ENCODE data around the gene RACK1.
A peak's percentile ranks its signal among the peaks of the same experiment; 100 is the strongest.

- no peak for TF ChIP-seq ZFP1 (CRISPR knock-in tag; IDR thresholded peaks at IDR 0.05)
- TF ChIP-seq FOSL2 (CRISPR knock-in tag; IDR thresholded peaks at IDR 0.05) = no peak
- TF ChIP-seq, protein P1, sequence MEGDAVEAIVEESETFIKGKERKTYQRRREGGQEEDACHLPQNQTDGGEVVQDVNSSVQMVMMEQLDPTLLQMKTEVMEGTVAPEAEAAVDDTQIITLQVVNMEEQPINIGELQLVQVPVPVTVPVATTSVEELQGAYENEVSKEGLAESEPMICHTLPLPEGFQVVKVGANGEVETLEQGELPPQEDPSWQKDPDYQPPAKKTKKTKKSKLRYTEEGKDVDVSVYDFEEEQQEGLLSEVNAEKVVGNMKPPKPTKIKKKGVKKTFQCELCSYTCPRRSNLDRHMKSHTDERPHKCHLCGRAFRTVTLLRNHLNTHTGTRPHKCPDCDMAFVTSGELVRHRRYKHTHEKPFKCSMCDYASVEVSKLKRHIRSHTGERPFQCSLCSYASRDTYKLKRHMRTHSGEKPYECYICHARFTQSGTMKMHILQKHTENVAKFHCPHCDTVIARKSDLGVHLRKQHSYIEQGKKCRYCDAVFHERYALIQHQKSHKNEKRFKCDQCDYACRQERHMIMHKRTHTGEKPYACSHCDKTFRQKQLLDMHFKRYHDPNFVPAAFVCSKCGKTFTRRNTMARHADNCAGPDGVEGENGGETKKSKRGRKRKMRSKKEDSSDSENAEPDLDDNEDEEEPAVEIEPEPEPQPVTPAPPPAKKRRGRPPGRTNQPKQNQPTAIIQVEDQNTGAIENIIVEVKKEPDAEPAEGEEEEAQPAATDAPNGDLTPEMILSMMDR (CRISPR knock-in tag; IDR thresholded peaks at IDR 0.05) = no peak
- peak; percentile 71 to 73; a peak in 3 of 4 replicates for TF ChIP-seq POLR2A (IDR thresholded peaks at IDR 0.05; ENCODE audit: insufficient read depth in 1 of 2, low read depth in 2 of 2, low read length in 2 of 2)
Observed at GRCh38 chr5:181261320-181262049, 17.8 kb upstream of the RACK1 start.

Data from HepG2 (cell line).